Activated T-helper 1 cell treated with anti-CD3 and anti-CD28 coated beads, Interleukin-12 subunit alpha, Interleukin-12 subunit beta, Interleukin-2, Interleukin-4 antibody, amounts not matched to agents 30 ng/mL and 10 ng/mL and 1 ng/mL, durations not matched to agents 14 hours and 24 hours and 36 hours (primary cell): ENCODE data around the gene MTF2. TPM values are rescaled to one million over a fixed set of nuclear protein-coding genes. Genes with fewer than 3 reads are reported as not detected.

Experiments used
- DNase-seq: peaks from one replicate; pipeline ENCODE4 v3.0.0; 2021; ENCODE audit warnings: low spot score
- H3K27ac Mint-ChIP-seq: one replicate; pipeline ENCODE4 v1.8.0; 2021; ENCODE audit warnings: mild to moderate bottlenecking, mixed read lengths
- H3K27me3 Mint-ChIP-seq: one replicate; pipeline ENCODE4 v1.8.0; 2022; ENCODE audit warnings: mild to moderate bottlenecking, moderate library complexity, mixed read lengths; ENCODE audit not compliant: insufficient read depth
- H3K36me3 Mint-ChIP-seq: one replicate; pipeline ENCODE4 v1.8.0; 2021; ENCODE audit warnings: low read depth, mixed read lengths
- H3K4me1 Mint-ChIP-seq: one replicate; pipeline ENCODE4 v1.8.0; 2021; ENCODE audit warnings: low read depth, mixed read lengths
- H3K4me3 Mint-ChIP-seq: one replicate; pipeline ENCODE4 v1.8.0; 2021; ENCODE audit warnings: mild to moderate bottlenecking, moderate library complexity, mixed read lengths
- H3K9me3 Mint-ChIP-seq: one replicate; pipeline ENCODE4 v1.8.0; 2021; ENCODE audit warnings: mixed read lengths
- intact Hi-C: fragments of 100-400 bp; cut with micrococcal nuclease; formaldehyde crosslinking; loops from one replicate; pipeline ENCODE4 v1.15.1; 2024
- total RNA-seq: library from RNA; stranded (reverse); gene quantifications from 2 replicates; pipeline ENCODE4 v1.2.3, GENCODE V29; 2022

The MTF2 gene
- total RNA-seq, 1 donor from 2014 or later: 68.4 TPM

- H3K9me3 Mint-ChIP-seq: no peaks in the 10 kb centered on the region
- H3K27me3 Mint-ChIP-seq: no peaks in the 10 kb centered on the region
- DNase-seq: no peak
- H3K36me3 Mint-ChIP-seq: peaks cover 11% of the 10 kb centered on the region
- H3K4me3 Mint-ChIP-seq: no peak overlapping the region
- H3K27ac Mint-ChIP-seq: no peak overlapping the region
- no peaks in the 10 kb centered on the region for H3K4me1 Mint-ChIP-seq
- intact Hi-C loops: loop anchor here (5.0 kb wide), 1 partner anchor 47 kb away; no protein-coding TSS in a partner anchor
These were observed 50.5 kb downstream of the MTF2 start for GRCh38 chr1:93129507-93130099.

- no peak for DNase-seq
- H3K27me3 Mint-ChIP-seq: no peaks in the 10 kb centered on the region
These were observed 53.6 kb downstream of the MTF2 start for GRCh38 chr1:93132638-93133037.

DNA sequence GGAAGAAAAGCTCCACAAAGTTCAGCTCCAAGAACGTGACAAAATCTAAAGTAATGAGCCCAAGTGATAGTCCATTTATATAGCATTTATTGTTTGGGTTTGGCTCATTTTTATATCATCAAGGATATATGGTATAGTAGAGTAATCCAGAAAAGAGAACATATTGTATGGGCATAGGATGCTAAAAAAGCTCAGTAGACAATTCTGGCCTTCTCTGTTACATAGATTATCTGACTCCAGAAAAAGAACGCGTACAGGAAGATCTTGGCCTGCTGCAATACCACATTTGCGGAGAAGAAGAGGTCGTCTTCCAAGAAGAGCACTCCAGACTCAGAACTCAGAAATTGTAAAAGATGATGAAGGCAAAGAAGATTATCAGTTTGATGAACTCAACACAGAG lies 57.4 kb downstream of the MTF2 start:
- Mint-ChIP-seq H3K4me3 (no peak overlapping the region), H3K27me3 (no peaks in the 10 kb centered on the region), H3K4me1 (peaks cover 7% of the 10 kb centered on the region), H3K9me3 (no peaks in the 10 kb centered on the region), H3K27ac (peak overlapping the region; percentile 6), H3K36me3 (peaks cover 20% of the 10 kb centered on the region)
- intact Hi-C loops: no loop called here
- no peak for DNase-seq

More at GRCh38 chr1:93132638-93133037, 53.6 kb downstream of the MTF2 start:
- Mint-ChIP-seq H3K4me3 (no peak overlapping the region), H3K36me3 (peaks cover 18% of the 10 kb centered on the region), H3K4me1 (peaks cover 7% of the 10 kb centered on the region), H3K9me3 (no peaks in the 10 kb centered on the region), H3K27ac (no peak overlapping the region)
- intact Hi-C loops: no loop called here

- Mint-ChIP-seq H3K4me3 (no peak overlapping the region), H3K36me3 (peaks cover 27% of the 10 kb centered on the region), H3K27me3 (no peaks in the 10 kb centered on the region), H3K4me1 (peaks cover 17% of the 10 kb centered on the region), H3K27ac (no peak overlapping the region), H3K9me3 (no peaks in the 10 kb centered on the region)
- intact Hi-C loops: no loop called here
- DNase-seq: no peak
These were observed 58.7 kb downstream of the MTF2 start for GRCh38 chr1:93137604-93138292.

DNA sequence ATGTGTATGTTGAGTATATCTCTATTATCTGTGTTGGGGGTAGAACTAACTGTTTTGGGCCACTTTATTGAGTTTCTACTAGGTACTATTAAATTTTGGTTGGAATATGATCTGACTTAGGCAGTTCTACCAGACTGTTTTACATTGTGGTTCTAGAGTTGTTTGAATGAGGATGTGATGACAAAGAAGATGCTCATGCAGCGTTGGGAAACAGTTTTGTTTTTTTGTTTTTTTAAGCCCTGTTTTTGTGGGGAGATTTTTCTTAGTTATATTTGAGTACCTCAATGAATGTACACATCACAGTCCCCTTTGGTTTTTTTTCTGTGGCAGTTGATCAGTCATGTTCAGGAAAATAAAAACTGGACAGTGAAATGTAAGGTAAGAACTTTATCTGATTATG lies 61.0 kb downstream of the MTF2 start:
- peaks cover 25% of the 10 kb centered on the region for H3K36me3 Mint-ChIP-seq
- no peak overlapping the region for H3K27ac Mint-ChIP-seq
- intact Hi-C loops: no loop called here
- DNase-seq: no peak
- H3K4me1 Mint-ChIP-seq: peaks cover 17% of the 10 kb centered on the region
- H3K4me3 Mint-ChIP-seq: no peak overlapping the region
- no peaks in the 10 kb centered on the region for H3K27me3 Mint-ChIP-seq
- H3K9me3 Mint-ChIP-seq: no peaks in the 10 kb centered on the region

- peaks cover 10% of the 10 kb centered on the region for H3K4me1 Mint-ChIP-seq
These were observed 63.1 kb downstream of the MTF2 start for GRCh38 chr1:93142161-93142560.

DNA sequence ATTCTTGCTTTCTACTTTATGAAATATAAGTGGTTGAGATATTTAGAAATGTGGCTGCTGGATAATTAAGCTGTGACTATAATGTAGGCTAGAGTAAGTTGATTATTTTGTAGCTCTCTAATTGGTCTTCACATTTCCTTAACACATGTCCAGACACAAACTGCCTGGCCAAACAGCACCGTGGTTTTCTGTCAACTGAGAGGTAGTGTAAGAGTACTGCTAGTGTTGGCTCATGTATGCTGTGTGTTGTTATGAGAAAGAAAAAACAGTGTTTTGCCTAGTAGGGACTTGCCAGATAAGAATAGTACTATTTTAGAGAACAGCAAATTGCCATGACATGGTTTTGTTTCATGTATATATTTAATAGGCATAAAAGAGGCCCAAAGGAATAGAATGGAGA lies 64.1 kb downstream of the MTF2 start:
- intact Hi-C loops: no loop called here

More at GRCh38 chr1:93142161-93142560, 63.1 kb downstream of the MTF2 start:
- Mint-ChIP-seq H3K36me3 (peaks cover 17% of the 10 kb centered on the region), H3K27me3 (no peaks in the 10 kb centered on the region), H3K27ac (no peak overlapping the region), H3K9me3 (no peaks in the 10 kb centered on the region), H3K4me3 (no peak overlapping the region)
- DNase-seq: no peak
- intact Hi-C loops: no loop called here

DNA sequence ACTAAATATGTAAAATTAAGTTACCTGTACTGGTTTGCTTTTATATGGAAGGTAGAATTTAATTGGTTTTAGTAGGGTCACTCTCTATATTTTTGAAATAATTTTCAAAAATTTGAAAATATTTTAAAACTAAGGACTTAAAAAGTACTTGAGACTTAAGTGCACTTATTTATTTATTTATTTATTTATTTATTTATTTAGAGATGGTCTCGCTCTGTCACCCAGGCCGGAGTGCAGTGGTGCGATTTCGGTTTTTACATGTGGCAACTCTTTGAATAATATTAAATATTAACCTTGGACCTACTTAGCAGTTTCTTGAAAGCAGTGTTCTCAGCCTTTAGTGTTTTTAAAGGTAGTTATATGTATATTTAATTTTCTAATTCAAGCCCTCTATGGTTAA lies 64.7 kb downstream of the MTF2 start:
- Mint-ChIP-seq H3K9me3 (no peaks in the 10 kb centered on the region), H3K4me3 (no peak overlapping the region), H3K4me1 (peaks cover 10% of the 10 kb centered on the region), H3K27ac (no peak overlapping the region), H3K36me3 (peaks cover 28% of the 10 kb centered on the region), H3K27me3 (no peaks in the 10 kb centered on the region)
- intact Hi-C loops: no loop called here
- DNase-seq: no peak

More for the DNA sequence above, 64.1 kb downstream of the MTF2 start:
- no peaks in the 10 kb centered on the region for H3K9me3 Mint-ChIP-seq
- no peaks in the 10 kb centered on the region for H3K27me3 Mint-ChIP-seq
- DNase-seq: no peak
- H3K27ac Mint-ChIP-seq: no peak overlapping the region
- no peak overlapping the region for H3K4me3 Mint-ChIP-seq
- H3K4me1 Mint-ChIP-seq: peaks cover 10% of the 10 kb centered on the region
- peaks cover 26% of the 10 kb centered on the region for H3K36me3 Mint-ChIP-seq

DNA sequence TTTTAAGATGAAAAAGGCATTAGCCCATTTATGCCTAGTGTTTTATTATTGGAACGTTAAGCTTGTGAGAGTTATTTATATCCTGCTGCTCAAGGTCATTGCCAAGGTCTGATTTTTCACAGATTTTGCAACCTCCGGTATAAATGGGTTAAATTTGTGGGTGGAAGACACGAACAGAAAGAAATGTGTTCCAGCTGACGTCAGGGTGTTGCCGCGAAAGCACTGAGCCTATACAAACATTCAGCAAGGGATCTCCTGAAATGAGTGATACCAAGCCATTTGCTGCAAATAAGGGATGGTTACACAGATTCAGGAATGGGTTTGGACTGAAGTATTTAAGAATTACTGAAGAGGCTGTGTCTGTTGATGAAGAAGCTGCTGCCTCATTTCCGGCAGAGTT lies 68.9 kb downstream of the MTF2 start:
- intact Hi-C loops: no loop called here
- H3K4me3 Mint-ChIP-seq: no peak overlapping the region
- H3K27ac Mint-ChIP-seq: no peak overlapping the region
- no peaks in the 10 kb centered on the region for H3K4me1 Mint-ChIP-seq
- no peaks in the 10 kb centered on the region for H3K27me3 Mint-ChIP-seq
- DNase-seq: no peak
- peaks cover 31% of the 10 kb centered on the region for H3K36me3 Mint-ChIP-seq
- H3K9me3 Mint-ChIP-seq: no peaks in the 10 kb centered on the region

GRCh38 chr1:93150729-93151128 lies 71.6 kb downstream of the MTF2 start:
- H3K27me3 Mint-ChIP-seq: no peaks in the 10 kb centered on the region
- no peaks in the 10 kb centered on the region for H3K9me3 Mint-ChIP-seq
- intact Hi-C loops: no loop called here
- no peak overlapping the region for H3K4me3 Mint-ChIP-seq
- no peak overlapping the region for H3K27ac Mint-ChIP-seq
- peaks cover 37% of the 10 kb centered on the region for H3K36me3 Mint-ChIP-seq
- peaks cover 9% of the 10 kb centered on the region for H3K4me1 Mint-ChIP-seq
- no peak for DNase-seq

DNA sequence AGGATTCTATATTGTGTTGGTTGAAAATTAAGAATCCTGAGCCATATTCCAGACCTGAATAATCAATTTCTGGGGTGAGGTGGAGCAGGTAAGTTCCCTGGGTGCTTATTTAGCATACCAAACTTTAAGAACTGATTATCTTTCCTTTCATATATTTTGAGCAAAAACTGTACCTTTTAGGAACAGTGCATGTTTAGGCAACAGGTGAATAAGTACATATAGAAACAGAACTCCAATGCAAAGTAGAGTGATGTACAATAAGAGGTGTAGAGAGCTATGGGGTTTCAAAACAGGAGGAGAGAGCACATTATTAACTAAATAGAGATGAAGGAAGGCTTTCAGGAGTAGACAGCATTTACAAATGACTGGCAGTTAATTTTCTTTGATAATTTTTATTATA lies 72.4 kb downstream of the MTF2 start:
- Mint-ChIP-seq H3K9me3 (no peaks in the 10 kb centered on the region), H3K4me3 (no peak overlapping the region), H3K36me3 (peaks cover 41% of the 10 kb centered on the region), H3K27me3 (no peaks in the 10 kb centered on the region), H3K27ac (no peak overlapping the region), H3K4me1 (peaks cover 15% of the 10 kb centered on the region)
- no peak for DNase-seq
- intact Hi-C loops: no loop called here

GRCh38 chr1:93152835-93153234 lies 73.8 kb downstream of the MTF2 start:
- intact Hi-C loops: no loop called here
- Mint-ChIP-seq H3K36me3 (peaks cover 34% of the 10 kb centered on the region), H3K4me1 (peaks cover 15% of the 10 kb centered on the region)

DNA sequence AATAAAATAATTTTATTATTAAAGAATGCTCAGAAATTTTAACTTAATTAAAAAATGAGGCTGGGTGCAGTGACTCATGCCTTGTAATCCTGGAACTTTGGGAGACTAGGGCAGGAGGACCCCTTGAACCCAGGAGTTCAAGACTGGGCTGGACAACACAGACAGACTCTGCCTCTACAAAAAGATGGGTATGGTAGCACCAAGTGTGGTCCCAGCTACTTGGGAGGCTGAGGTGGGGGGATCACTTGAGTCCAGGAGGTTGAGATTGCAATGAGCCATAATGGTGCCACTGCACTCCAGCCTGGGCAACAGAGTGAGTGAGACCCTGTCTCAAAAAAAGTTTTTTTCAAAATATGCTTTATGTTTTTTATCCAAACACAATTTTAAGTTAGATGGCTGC lies 75.8 kb downstream of the MTF2 start:
- Mint-ChIP-seq H3K27me3 (no peaks in the 10 kb centered on the region), H3K4me3 (no peak overlapping the region), H3K9me3 (no peaks in the 10 kb centered on the region), H3K36me3 (peaks cover 28% of the 10 kb centered on the region), H3K27ac (no peak overlapping the region), H3K4me1 (peaks cover 15% of the 10 kb centered on the region)
- no peak for DNase-seq
- intact Hi-C loops: loop anchor here (1.0 kb wide), 1 partner anchor 24 kb away; no protein-coding TSS in a partner anchor

More at GRCh38 chr1:93152835-93153234, 73.8 kb downstream of the MTF2 start:
- no peak for DNase-seq
- no peak overlapping the region for H3K4me3 Mint-ChIP-seq
- H3K9me3 Mint-ChIP-seq: no peaks in the 10 kb centered on the region
- H3K27me3 Mint-ChIP-seq: no peaks in the 10 kb centered on the region
- H3K27ac Mint-ChIP-seq: no peak overlapping the region
